Liver (tissue), 9 donors: ENCODE data around the gene C10orf105. TPM values are rescaled to one million over a fixed set of nuclear protein-coding genes. Genes with fewer than 3 reads are reported as not detected.

ENCODE experiments used
- DNase-seq: peaks from one replicate; pipeline ENCODE4 v3.0.0-alpha.2; 2017; ENCODE audit warnings: low spot score
- H3K27ac ChIP-seq, 2 donors: one replicate each; pipeline ENCODE4 v1.7.0; 2013; ENCODE audit warnings: inconsistent platforms in 2 of 2, low read length in 2 of 2, control low read depth in 1 of 2, low read depth in 1 of 2, mild to moderate bottlenecking in 1 of 2
- H3K27me3 ChIP-seq, 4 donors: one replicate each; pipeline versions ENCODE4 v1.6.1 to v1.7.0; 2013; ENCODE audit warnings: low read length in 3 of 4, inconsistent platforms in 1 of 4, mild to moderate bottlenecking in 1 of 4, moderate library complexity in 1 of 4; ENCODE audit not compliant: control insufficient read depth in 4 of 4, insufficient read depth in 4 of 4
- H3K36me3 ChIP-seq, 4 donors: one replicate each; pipeline versions ENCODE4 v1.6.1 to v1.7.0; 2013; ENCODE audit warnings: low read length in 3 of 4, mild to moderate bottlenecking in 3 of 4, low read depth in 1 of 4, moderate library complexity in 1 of 4; ENCODE audit not compliant: control insufficient read depth in 4 of 4, insufficient read depth in 3 of 4
- H3K4me1 ChIP-seq, 4 donors: one replicate each; pipeline versions ENCODE4 v1.6.1 to v1.7.0; 2013; ENCODE audit warnings: low read length in 3 of 4, mild to moderate bottlenecking in 3 of 4, moderate library complexity in 1 of 4; ENCODE audit not compliant: control insufficient read depth in 4 of 4, insufficient read depth in 4 of 4
- H3K4me3 ChIP-seq, 3 donors: one replicate each; pipeline versions ENCODE4 v1.6.1 to v1.7.0; 2013; ENCODE audit warnings: low read length in 3 of 3, control low read depth in 1 of 3, low read depth in 1 of 3, mild to moderate bottlenecking in 1 of 3
- H3K9ac ChIP-seq, 2 donors: one replicate each; pipeline ENCODE4 v1.7.0; 2013; ENCODE audit warnings: low read length in 2 of 2, mild to moderate bottlenecking in 2 of 2, moderate library complexity in 2 of 2, control low read depth in 1 of 2, low read depth in 1 of 2
- H3K9me3 ChIP-seq, 4 donors: one replicate each; pipeline versions ENCODE4 v1.6.1 to v1.7.0; 2013; ENCODE audit warnings: low read length in 3 of 4; ENCODE audit not compliant: control insufficient read depth in 4 of 4
- ATF3 ChIP-seq: IDR thresholded peaks from 2 replicates; pipeline ENCODE4 v1.6.1; 2016; ENCODE audit warnings: antibody characterized with exemption
- CTCF ChIP-seq: fragments of 150-350 bp; IDR thresholded peaks from 2 replicates; pipeline ENCODE4 v1.5.1; 2017; ENCODE audit warnings: improper control_type of control experiment, low read depth, low read length; ENCODE audit not compliant: missing input control
- EGR1 ChIP-seq, 2 donors: IDR thresholded peaks; 2 replicates each; pipeline ENCODE4 v1.6.1; 2016 to 2018; ENCODE audit warnings: antibody characterized with exemption in 2 of 2, low read depth in 2 of 2
- FOXA1 ChIP-seq: IDR thresholded peaks from 2 replicates; pipeline ENCODE4 v1.6.1; 2016; ENCODE audit warnings: antibody characterized with exemption
- FOXA2 ChIP-seq: IDR thresholded peaks from 2 replicates; pipeline ENCODE4 v1.6.1; 2016; ENCODE audit warnings: antibody characterized with exemption
- GABPA ChIP-seq, 2 donors: IDR thresholded peaks in 1 of 2; conservative IDR thresholded peaks in 1 of 2; 2 replicates each; pipeline ENCODE4 v1.6.1; 2016; ENCODE audit warnings: antibody characterized with exemption in 2 of 2, mild to moderate bottlenecking in 1 of 2, moderate library complexity in 1 of 2
- HNF4A ChIP-seq, 2 donors: conservative IDR thresholded peaks; 2 replicates each; pipeline ENCODE4 v1.6.1; 2016; ENCODE audit warnings: antibody characterized with exemption in 2 of 2, mild to moderate bottlenecking in 2 of 2
- HNF4G ChIP-seq: IDR thresholded peaks from 2 replicates; pipeline ENCODE4 v1.6.1; 2016; ENCODE audit warnings: antibody characterized with exemption
- JUND ChIP-seq, 2 donors: IDR thresholded peaks; 2 replicates each; pipeline ENCODE4 v1.6.1; 2016; ENCODE audit warnings: antibody characterized with exemption in 2 of 2
- MAX ChIP-seq: IDR thresholded peaks from 2 replicates; pipeline ENCODE4 v1.6.1; 2016; ENCODE audit warnings: antibody characterized with exemption
- NR2F2 ChIP-seq: IDR thresholded peaks from 2 replicates; pipeline ENCODE4 v1.6.1; 2016; ENCODE audit warnings: antibody characterized with exemption
- RAD21 ChIP-seq, 2 donors: IDR thresholded peaks; 2 replicates each; pipeline ENCODE4 v1.6.1; 2016; ENCODE audit warnings: antibody characterized with exemption in 2 of 2, mild to moderate bottlenecking in 2 of 2
- RXRA ChIP-seq, 2 donors: IDR thresholded peaks; 2 replicates each; pipeline ENCODE4 v1.6.1; 2017 to 2018; ENCODE audit warnings: antibody characterized with exemption in 2 of 2, mild to moderate bottlenecking in 1 of 2
- SP1 ChIP-seq: IDR thresholded peaks from 2 replicates; pipeline ENCODE4 v1.6.1; 2018; ENCODE audit warnings: antibody characterized with exemption, mild to moderate bottlenecking
- TAF1 ChIP-seq: conservative IDR thresholded peaks from 2 replicates; pipeline ENCODE4 v1.6.1; 2016; ENCODE audit warnings: antibody characterized with exemption, mild to moderate bottlenecking
- YY1 ChIP-seq: IDR thresholded peaks from 2 replicates; pipeline ENCODE4 v1.6.1; 2016; ENCODE audit warnings: antibody characterized with exemption, mild to moderate bottlenecking
- ZBTB33 ChIP-seq: IDR thresholded peaks from 2 replicates; pipeline ENCODE4 v1.6.1; 2016; ENCODE audit warnings: antibody characterized with exemption
- WGBS: extraction: QIAGEN DNeasy Blood & Tissue Kit; methylation state at CpG from one replicate; pipeline ENCODE4 v1.1.7; 2013; 5-methylcytosine and 5-hydroxymethylcytosine counted together
- polyA plus RNA-seq, 2 donors: library from polyadenylated mRNA; stranded (reverse) in 1 of 2; unstranded in 1 of 2; fragments of 200-250 nt in 1 of 2; fragments of >200 nt in 1 of 2; fragmentation: Nextera tagmentation in 1 of 2; extraction: Ambion mirVana in 1 of 2; gene quantifications; one replicate each; pipeline versions ENCODE4 v1.2.1 to v1.2.3, GENCODE V29; 2013 to 2015
- total RNA-seq, 2 donors: library from RNA; depleted of rRNA; stranded (reverse); fragments of >200 nt; gene quantifications; one replicate each; pipeline ENCODE4 v1.2.3, GENCODE V29; 2014
- TF ChIP-seq, protein P1 (sequence below): IDR thresholded peaks from 2 replicates; pipeline ENCODE4 v1.6.1; 2016; ENCODE audit warnings: antibody characterized with exemption, mild to moderate bottlenecking
- donor health status: healthy.
- donor health status: healthy.
- donor health status: healthy.
- donor health status: healthy.
- donor health status: healthy.

The C10orf105 gene
- total and polyA plus RNA-seq, 4 donors = under 0.01 to 0.07 TPM; not detected in 2

- H3K9ac ChIP-seq = no peak overlapping the region
- no peaks in the 10 kb centered on the region for H3K36me3 ChIP-seq
- TF ChIP-seq JUND (IDR thresholded peaks at IDR 0.05) = no peak
- no peak for TF ChIP-seq FOXA1
- TF ChIP-seq GABPA (IDR thresholded peaks at IDR 0.05 in 1 of 2, conservative IDR thresholded peaks at IDR 0.05 in 1 of 2) = no peak
- TF ChIP-seq FOXA2 = no peak
- no peak for TF ChIP-seq SP1
- no peak for TF ChIP-seq MAX
- no peak for TF ChIP-seq ATF3
- TF ChIP-seq YY1 = no peak
- TF ChIP-seq HNF4A (conservative IDR thresholded peaks at IDR 0.05) = no peak
- TF ChIP-seq, protein P1, sequence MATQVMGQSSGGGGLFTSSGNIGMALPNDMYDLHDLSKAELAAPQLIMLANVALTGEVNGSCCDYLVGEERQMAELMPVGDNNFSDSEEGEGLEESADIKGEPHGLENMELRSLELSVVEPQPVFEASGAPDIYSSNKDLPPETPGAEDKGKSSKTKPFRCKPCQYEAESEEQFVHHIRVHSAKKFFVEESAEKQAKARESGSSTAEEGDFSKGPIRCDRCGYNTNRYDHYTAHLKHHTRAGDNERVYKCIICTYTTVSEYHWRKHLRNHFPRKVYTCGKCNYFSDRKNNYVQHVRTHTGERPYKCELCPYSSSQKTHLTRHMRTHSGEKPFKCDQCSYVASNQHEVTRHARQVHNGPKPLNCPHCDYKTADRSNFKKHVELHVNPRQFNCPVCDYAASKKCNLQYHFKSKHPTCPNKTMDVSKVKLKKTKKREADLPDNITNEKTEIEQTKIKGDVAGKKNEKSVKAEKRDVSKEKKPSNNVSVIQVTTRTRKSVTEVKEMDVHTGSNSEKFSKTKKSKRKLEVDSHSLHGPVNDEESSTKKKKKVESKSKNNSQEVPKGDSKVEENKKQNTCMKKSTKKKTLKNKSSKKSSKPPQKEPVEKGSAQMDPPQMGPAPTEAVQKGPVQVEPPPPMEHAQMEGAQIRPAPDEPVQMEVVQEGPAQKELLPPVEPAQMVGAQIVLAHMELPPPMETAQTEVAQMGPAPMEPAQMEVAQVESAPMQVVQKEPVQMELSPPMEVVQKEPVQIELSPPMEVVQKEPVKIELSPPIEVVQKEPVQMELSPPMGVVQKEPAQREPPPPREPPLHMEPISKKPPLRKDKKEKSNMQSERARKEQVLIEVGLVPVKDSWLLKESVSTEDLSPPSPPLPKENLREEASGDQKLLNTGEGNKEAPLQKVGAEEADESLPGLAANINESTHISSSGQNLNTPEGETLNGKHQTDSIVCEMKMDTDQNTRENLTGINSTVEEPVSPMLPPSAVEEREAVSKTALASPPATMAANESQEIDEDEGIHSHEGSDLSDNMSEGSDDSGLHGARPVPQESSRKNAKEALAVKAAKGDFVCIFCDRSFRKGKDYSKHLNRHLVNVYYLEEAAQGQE = no peak
- no peak for TF ChIP-seq ZBTB33
- no peak for TF ChIP-seq HNF4G
- TF ChIP-seq TAF1 = no peak
- no peaks in the 10 kb centered on the region for H3K9me3 ChIP-seq
- no peak overlapping the region for H3K4me3 ChIP-seq
- H3K27me3 ChIP-seq = no peaks in the 10 kb centered on the region
- H3K27ac ChIP-seq = no peak overlapping the region
- WGBS = 90% methylated on average over 12 of the region's 12 CpGs
- DNase-seq = no peak
- peaks cover 0 to 8% (median 4%) of the 10 kb centered on the region in 4 donors for H3K4me1 ChIP-seq
Observed at GRCh38 chr10:71731791-71732190, 12.2 kb upstream of the C10orf105 start.

GRCh38 chr10:71729161-71729636 is 9.6 kb upstream of the C10orf105 start:
- peak overlapping the region; percentile 5 to 67 for H3K27ac ChIP-seq
- H3K4me3 ChIP-seq = no peak overlapping the region
- no peak overlapping the region for H3K9ac ChIP-seq
- H3K27me3 ChIP-seq = no peaks in the 10 kb centered on the region
- peak; percentile 66 for DNase-seq
- TF ChIP-seq FOXA2 (no peak), MAX (no peak), GABPA (IDR thresholded peaks at IDR 0.05 in 1 of 2, conservative IDR thresholded peaks at IDR 0.05 in 1 of 2) (no peak), RAD21 (IDR thresholded peaks at IDR 0.05) (no peak), EGR1 (IDR thresholded peaks at IDR 0.05; ENCODE audit: low read depth in 2 of 2) (no peak), TAF1 (no peak), HNF4G (no peak), RXRA (IDR thresholded peaks at IDR 0.05) (no peak), CTCF (no peak), JUND (IDR thresholded peaks at IDR 0.05) (no peak), YY1 (no peak), ATF3 (no peak), NR2F2 (no peak), SP1 (no peak)
- TF ChIP-seq, protein P1 = no peak
- no peaks in the 10 kb centered on the region for H3K36me3 ChIP-seq
- peaks cover 0 to 8% (median 4%) of the 10 kb centered on the region in 4 donors for H3K4me1 ChIP-seq
- WGBS = 68% methylated on average over 10 of the region's 10 CpGs
- no peaks in the 10 kb centered on the region for H3K9me3 ChIP-seq
